Karpas-422 (cell line): ENCODE measurements around the gene NSFL1C. TPM values are rescaled to one million over a fixed set of nuclear protein-coding genes. Genes with fewer than 3 reads are reported as not detected.

ENCODE experiments used
- DNase-seq: peaks from one replicate; pipeline ENCODE4 v3.0.0-alpha.2; 2015
- H2AFZ ChIP-seq: fragments of 200-600 bp; sonication (generic); 2 replicates; pipeline ENCODE4 v1.6.1; 2014; ENCODE audit warnings: antibody characterized with exemption, low read length, mixed read lengths
- H3K27ac ChIP-seq: fragments of 200-600 bp; sonication (generic); 2 replicates; pipeline ENCODE4 v1.5.1; 2014; ENCODE audit warnings: mild to moderate bottlenecking, low read length, moderate library complexity
- H3K27me3 ChIP-seq: fragments of 200-600 bp; sonication (generic); 2 replicates; pipeline ENCODE4 v1.6.1; 2014; ENCODE audit warnings: low read length, mixed read lengths
- H3K36me3 ChIP-seq: fragments of 200-600 bp; sonication (generic); 2 replicates; pipeline ENCODE4 v1.6.1; 2014; ENCODE audit warnings: low read length, mixed read lengths; ENCODE audit not compliant: insufficient read depth
- H3K4me1 ChIP-seq: fragments of 200-600 bp; sonication (generic); 2 replicates; pipeline ENCODE4 v1.6.1; 2014; ENCODE audit warnings: mild to moderate bottlenecking, low read length, mixed read lengths
- H3K4me2 ChIP-seq: fragments of 200-600 bp; sonication (generic); 2 replicates; pipeline ENCODE4 v1.6.1; 2014; ENCODE audit warnings: low read length, low read depth, mild to moderate bottlenecking; ENCODE audit not compliant: poor library complexity, severe bottlenecking
- H3K4me3 ChIP-seq: fragments of 200-600 bp; sonication (generic); 2 replicates; pipeline ENCODE4 v1.5.1; 2014; ENCODE audit warnings: mild to moderate bottlenecking, antibody characterized with exemption, low read length, mixed read lengths
- H3K79me2 ChIP-seq: fragments of 200-600 bp; sonication (generic); 2 replicates; pipeline ENCODE4 v1.6.1; 2014; ENCODE audit warnings: mild to moderate bottlenecking, low read length, mixed read lengths
- H3K9ac ChIP-seq: fragments of 200-600 bp; sonication (generic); 2 replicates; pipeline ENCODE4 v1.6.0; 2014; ENCODE audit warnings: low read length
- H3K9me2 ChIP-seq: fragments of 200-600 bp; sonication (generic), shearing (Covaris generic); replicated peaks from 2 replicates; pipeline ENCODE4 v1.6.0; 2014; ENCODE audit warnings: mild to moderate bottlenecking, low read length, moderate library complexity; ENCODE audit not compliant: insufficient read depth
- H3K9me3 ChIP-seq: fragments of 300-700, 200-600 bp; sonication (generic); 2 replicates; pipeline ENCODE4 v1.6.1; 2014; ENCODE audit warnings: low read length, mixed read lengths
- H4K20me1 ChIP-seq: fragments of 200-600 bp; sonication (generic); 2 replicates; pipeline ENCODE4 v1.6.1; 2014; ENCODE audit warnings: mild to moderate bottlenecking, antibody characterized with exemption, low read length, low read depth; ENCODE audit not compliant: insufficient read depth
- total RNA-seq: library from RNA; depleted of rRNA; stranded (reverse); fragments of >200 nt; shearing (Covaris generic); gene quantifications from 2 replicates; pipeline ENCODE4 v1.2.3, GENCODE V29; 2014; ENCODE audit warnings: low replicate concordance

Gene NSFL1C
- total RNA-seq, 1 experiment from 2014 or later = 19.4 TPM

DNA sequence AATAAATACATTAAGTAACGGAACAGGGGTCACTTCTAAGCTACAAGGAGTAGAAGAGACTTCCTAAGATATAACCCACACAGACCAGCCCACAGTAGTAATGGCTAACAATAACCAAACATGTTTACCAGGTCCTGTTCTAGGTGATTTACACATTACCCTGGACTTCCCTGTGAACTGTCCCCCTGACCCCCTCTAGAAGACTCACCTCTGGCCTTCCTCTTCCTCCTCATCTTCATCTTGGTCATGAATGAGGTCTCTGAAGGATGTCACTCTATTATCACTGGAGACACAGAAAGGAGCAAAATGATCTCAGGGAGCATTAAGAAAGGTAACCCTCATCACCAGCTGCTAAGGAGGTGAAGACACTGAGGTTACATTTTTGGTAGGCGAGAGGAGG, 8.7 kb downstream of the NSFL1C start:
- Histone ChIP-seq H3K27ac (no peak overlapping the region), H3K36me3 (peaks cover 26% of the 10 kb centered on the region), H3K79me2 (peaks cover 49% of the 10 kb centered on the region), H3K27me3 (no peaks in the 10 kb centered on the region), H3K9me3 (no peaks in the 10 kb centered on the region), H3K4me1 (peaks cover 15% of the 10 kb centered on the region), H3K4me3 (no peak overlapping the region), H2AFZ (no peak overlapping the region), H3K9me2 (no peaks in the 10 kb centered on the region), H4K20me1 (no peaks in the 10 kb centered on the region), H3K9ac (no peak overlapping the region), H3K4me2 (no peak overlapping the region)
- DNase-seq = no peak

GRCh38 chr20:1456300-1456699, 10.3 kb downstream of the NSFL1C start:
- Histone ChIP-seq H2AFZ (no peak overlapping the region), H4K20me1 (no peaks in the 10 kb centered on the region), H3K27me3 (no peaks in the 10 kb centered on the region), H3K4me2 (no peak overlapping the region), H3K9ac (no peak overlapping the region), H3K9me2 (no peaks in the 10 kb centered on the region), H3K27ac (no peak overlapping the region), H3K9me3 (no peaks in the 10 kb centered on the region), H3K4me3 (no peak overlapping the region), H3K4me1 (peaks cover 12% of the 10 kb centered on the region), H3K36me3 (peaks cover 34% of the 10 kb centered on the region), H3K79me2 (peaks cover 35% of the 10 kb centered on the region)
- DNase-seq = no peak

DNA sequence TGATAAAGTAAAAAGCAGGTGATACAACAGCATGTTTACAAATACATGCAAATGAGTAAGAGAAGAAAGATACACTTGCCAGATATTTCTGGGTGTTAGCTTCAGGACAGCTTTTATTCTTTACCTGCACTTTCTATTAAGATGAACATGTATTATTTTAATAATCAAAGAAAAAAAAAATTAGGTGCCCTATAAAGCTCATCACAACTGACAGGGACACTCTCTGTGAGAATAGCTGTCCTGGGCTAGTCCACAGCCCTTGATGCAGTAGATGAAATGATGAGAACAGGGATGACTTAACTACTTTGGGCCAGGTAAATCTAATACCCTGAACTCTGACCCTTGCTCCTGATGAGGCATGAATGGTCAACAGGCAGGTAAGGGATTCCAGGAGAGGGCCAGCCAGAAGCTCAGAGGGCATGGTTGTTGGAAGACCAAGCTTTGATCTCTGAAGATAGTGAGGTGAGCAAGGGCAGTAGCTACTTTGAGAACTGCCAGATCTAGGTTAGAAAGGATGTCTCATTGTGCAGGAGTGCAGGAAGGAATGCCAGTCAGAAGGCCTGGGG, 15.6 kb downstream of the NSFL1C start:
- H3K4me3 ChIP-seq = no peak overlapping the region
- no peak overlapping the region for H3K27ac ChIP-seq
- H2AFZ ChIP-seq = no peak overlapping the region
- no peaks in the 10 kb centered on the region for H3K9me2 ChIP-seq
- H3K79me2 ChIP-seq = no peaks in the 10 kb centered on the region
- no peaks in the 10 kb centered on the region for H4K20me1 ChIP-seq
- H3K4me1 ChIP-seq = no peaks in the 10 kb centered on the region
- no peaks in the 10 kb centered on the region for H3K27me3 ChIP-seq
- H3K4me2 ChIP-seq = no peak overlapping the region
- no peak overlapping the region for H3K9ac ChIP-seq
- no peaks in the 10 kb centered on the region for H3K9me3 ChIP-seq
- no peak for DNase-seq
- H3K36me3 ChIP-seq = peaks cover 33% of the 10 kb centered on the region; the same call in 1 of the 2 replicates

- Histone ChIP-seq H4K20me1 (no peaks in the 10 kb centered on the region), H3K4me3 (no peak overlapping the region), H3K9ac (no peak overlapping the region), H3K36me3 (peaks cover 33% of the 10 kb centered on the region; the same call in 1 of the 2 replicates), H3K9me2 (no peaks in the 10 kb centered on the region), H3K79me2 (no peaks in the 10 kb centered on the region), H3K27me3 (no peaks in the 10 kb centered on the region), H3K4me2 (no peak overlapping the region), H3K9me3 (no peaks in the 10 kb centered on the region), H2AFZ (no peak overlapping the region), H3K4me1 (no peaks in the 10 kb centered on the region), H3K27ac (no peak overlapping the region)
- no peak for DNase-seq
Observed at GRCh38 chr20:1449370-1449769, 17.3 kb downstream of the NSFL1C start.

DNA sequence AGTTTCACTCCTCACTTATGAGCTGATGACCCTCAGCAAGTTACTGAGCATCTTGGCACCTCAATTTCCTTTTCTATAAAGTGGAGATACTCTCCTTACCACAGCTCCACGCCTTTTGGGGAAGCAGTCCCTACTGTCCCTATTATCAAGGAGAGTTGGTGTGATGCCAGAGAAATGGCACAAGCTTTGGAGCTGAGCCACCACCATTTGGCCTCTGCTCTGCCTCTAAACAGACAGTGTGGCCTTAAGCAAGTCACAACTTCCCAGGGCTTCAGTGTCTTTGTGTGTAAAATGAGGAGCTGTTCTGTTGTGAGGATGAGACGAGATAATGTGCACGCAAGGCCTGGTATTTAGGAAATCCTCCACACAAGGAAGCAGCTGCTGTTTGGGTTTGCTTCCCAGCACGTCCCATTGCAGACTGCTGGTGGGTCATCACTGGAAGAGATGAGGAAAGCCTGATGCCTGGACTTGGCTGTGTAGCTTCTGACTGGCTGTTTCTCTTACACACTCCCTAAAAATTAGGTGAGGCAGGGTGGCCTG, 18.5 kb downstream of the NSFL1C start:
- H3K79me2 ChIP-seq = no peaks in the 10 kb centered on the region
- no peaks in the 10 kb centered on the region for H3K27me3 ChIP-seq
- H2AFZ ChIP-seq = no peak overlapping the region
- no peak overlapping the region for H3K4me3 ChIP-seq
- DNase-seq = no peak
- H3K27ac ChIP-seq = no peak overlapping the region
- H3K9me3 ChIP-seq = no peaks in the 10 kb centered on the region
- no peaks in the 10 kb centered on the region for H3K4me1 ChIP-seq
- no peaks in the 10 kb centered on the region for H3K9me2 ChIP-seq
- no peak overlapping the region for H3K4me2 ChIP-seq
- peaks cover 37% of the 10 kb centered on the region; the same call in 1 of the 2 replicates for H3K36me3 ChIP-seq
- H3K9ac ChIP-seq = no peak overlapping the region
- H4K20me1 ChIP-seq = no peaks in the 10 kb centered on the region

- no peak for DNase-seq
- Histone ChIP-seq H3K4me2 (no peak overlapping the region), H4K20me1 (no peaks in the 10 kb centered on the region)
Observed at GRCh38 chr20:1446536-1446935, 20.1 kb downstream of the NSFL1C start.

DNA sequence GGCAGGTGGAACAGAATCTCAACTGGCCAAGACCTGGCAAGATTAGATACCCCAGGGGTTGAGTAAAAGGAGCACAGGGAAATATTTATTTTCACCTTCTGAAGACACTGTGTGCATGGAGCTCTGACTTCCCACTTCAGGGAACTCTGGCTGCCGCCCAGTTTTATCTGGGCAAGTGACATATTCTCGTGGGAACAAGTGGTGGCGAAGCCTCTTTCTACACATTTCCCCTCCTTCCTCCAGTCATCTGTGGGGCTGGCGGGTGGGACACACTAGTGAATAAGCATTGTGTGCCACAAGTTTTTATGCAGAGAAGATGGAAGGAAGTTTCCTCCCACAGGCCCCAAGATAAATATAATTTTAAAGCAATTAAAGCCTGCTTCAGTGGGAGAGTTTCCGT, 23.6 kb downstream of the NSFL1C start:
- Histone ChIP-seq H2AFZ (no peak overlapping the region), H3K9me3 (no peaks in the 10 kb centered on the region), H3K27ac (no peak overlapping the region), H3K79me2 (no peaks in the 10 kb centered on the region), H4K20me1 (0 out of 2 replicates have a peak, but pooled peaks cover 4% of the 10 kb centered on the region), H3K27me3 (no peaks in the 10 kb centered on the region), H3K36me3 (peaks cover 8% of the 10 kb centered on the region; the same call in 1 of the 2 replicates), H3K9me2 (no peaks in the 10 kb centered on the region), H3K4me3 (no peak overlapping the region), H3K4me1 (no peaks in the 10 kb centered on the region), H3K4me2 (no peak overlapping the region), H3K9ac (no peak overlapping the region)
- DNase-seq = no peak

More at GRCh38 chr20:1446536-1446935, 20.1 kb downstream of the NSFL1C start:
- Histone ChIP-seq H2AFZ (no peak overlapping the region), H3K36me3 (peaks cover 29% of the 10 kb centered on the region; the same call in 1 of the 2 replicates), H3K9me2 (no peaks in the 10 kb centered on the region), H3K4me3 (no peak overlapping the region), H3K9me3 (no peaks in the 10 kb centered on the region), H3K4me1 (no peaks in the 10 kb centered on the region), H3K27me3 (no peaks in the 10 kb centered on the region), H3K27ac (no peak overlapping the region), H3K79me2 (no peaks in the 10 kb centered on the region), H3K9ac (no peak overlapping the region)

DNA sequence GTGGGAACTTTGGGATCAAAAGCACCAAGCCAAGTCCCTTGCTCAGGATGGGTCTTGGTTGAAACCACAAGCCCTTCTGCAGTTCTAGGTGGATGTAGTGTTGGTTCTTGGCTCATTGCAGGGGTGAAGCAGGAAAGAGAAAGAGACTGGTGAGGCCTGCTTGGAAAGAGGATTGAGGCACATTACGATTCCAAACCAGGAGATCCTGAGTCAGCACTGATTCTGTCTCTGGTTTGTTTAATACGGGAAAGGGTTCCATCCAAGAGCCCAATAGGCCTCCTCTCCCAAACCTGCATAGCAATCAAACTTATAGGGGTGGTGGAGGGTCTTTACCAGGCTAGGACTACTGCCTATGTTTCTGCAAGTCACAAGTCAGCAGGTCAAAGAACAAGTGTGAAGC, 24.3 kb downstream of the NSFL1C start:
- H3K27ac ChIP-seq = no peak overlapping the region
- H3K27me3 ChIP-seq = no peaks in the 10 kb centered on the region
- peaks cover 4% of the 10 kb centered on the region; the same call in 1 of the 2 replicates for H3K36me3 ChIP-seq
- H3K9ac ChIP-seq = no peak overlapping the region
- H3K9me2 ChIP-seq = no peaks in the 10 kb centered on the region
- H2AFZ ChIP-seq = no peak overlapping the region
- no peak overlapping the region for H3K4me2 ChIP-seq
- H3K4me3 ChIP-seq = no peak overlapping the region
- 0 out of 2 replicates have a peak, but pooled peaks cover 4% of the 10 kb centered on the region for H4K20me1 ChIP-seq
- no peaks in the 10 kb centered on the region for H3K79me2 ChIP-seq
- DNase-seq = no peak
- no peaks in the 10 kb centered on the region for H3K9me3 ChIP-seq
- no peaks in the 10 kb centered on the region for H3K4me1 ChIP-seq
